ENCODE measurements around the gene ACOXL. TPM values are rescaled to one million over a fixed set of nuclear protein-coding genes. Genes with fewer than 3 reads are reported as not detected.

ACOXL gene
- total RNA-seq, 1 donor from 2014 or later: 0.23 TPM

- Histone ChIP-seq H3K4me3 (ENCODE audit: insufficient read depth, low read depth, low read length) (no peak overlapping the region), H4K20me1 (ENCODE audit: insufficient read depth, low read length) (no peaks in the 10 kb centered on the region), H3K4me1 (ENCODE audit: insufficient read depth, low read length) (no peaks in the 10 kb centered on the region), H3K36me3 (ENCODE audit: insufficient read depth, low read length) (no peaks in the 10 kb centered on the region), H3K79me2 (ENCODE audit: insufficient read depth, low read length) (no peaks in the 10 kb centered on the region), H3K9me3 (ENCODE audit: insufficient read depth, low read depth, low read length) (peaks cover 7% of the 10 kb centered on the region), H3K27me3 (ENCODE audit: insufficient read depth, low read length) (no peaks in the 10 kb centered on the region), H3K27ac (ENCODE audit: low read depth, low read length) (no peak overlapping the region), H3K4me2 (ENCODE audit: low read length) (no peak overlapping the region), H3K9ac (ENCODE audit: low read length) (no peak overlapping the region), H2AFZ (ENCODE audit: low read depth, low read length) (no peak overlapping the region)
- TF ChIP-seq EZH2 (IDR thresholded peaks at IDR 0.05; ENCODE audit: insufficient read depth, low read length): no peak
- TF ChIP-seq CTCF (IDR thresholded peaks at IDR 0.05; ENCODE audit: insufficient read depth, low read depth, low read length): no peak
- Mint-ChIP-seq H3K27ac (ENCODE audit: unreplicated experiment) (no peak overlapping the region), H3K36me3 (ENCODE audit: low read depth, unreplicated experiment) (no peaks in the 10 kb centered on the region), H3K4me3 (ENCODE audit: unreplicated experiment) (no peak overlapping the region), H3K9me3 (ENCODE audit: unreplicated experiment) (peaks cover 18% of the 10 kb centered on the region), H3K27me3 (ENCODE audit: low read depth, unreplicated experiment) (peaks cover 8% of the 10 kb centered on the region), H3K4me1 (ENCODE audit: low read depth, unreplicated experiment) (peaks cover 4% of the 10 kb centered on the region)
- FAIRE-seq (no peak), DNase-seq (ENCODE audit: low read depth) (peak; percentile 14)
Observed at GRCh38 chr2:110931648-110932047, 199.3 kb downstream of the ACOXL start.

GRCh38 chr2:110933420-110933819 is 201.0 kb downstream of the ACOXL start:
- H3K4me3 ChIP-seq (ENCODE audit: insufficient read depth, low read depth, low read length): no peak overlapping the region
- TF ChIP-seq CTCF (IDR thresholded peaks at IDR 0.05; ENCODE audit: insufficient read depth, low read depth, low read length) (no peak), EZH2 (IDR thresholded peaks at IDR 0.05; ENCODE audit: insufficient read depth, low read length) (no peak)
- DNase-seq (ENCODE audit: low read depth): no peak
- H3K36me3 Mint-ChIP-seq (ENCODE audit: low read depth, unreplicated experiment): no peaks in the 10 kb centered on the region
- no peaks in the 10 kb centered on the region for H3K79me2 ChIP-seq (ENCODE audit: insufficient read depth, low read length)
- H3K36me3 ChIP-seq (ENCODE audit: insufficient read depth, low read length): no peaks in the 10 kb centered on the region
- no peaks in the 10 kb centered on the region for H3K4me1 ChIP-seq (ENCODE audit: insufficient read depth, low read length)
- no peaks in the 10 kb centered on the region for H3K27me3 ChIP-seq (ENCODE audit: insufficient read depth, low read length)
- no peak for FAIRE-seq
- no peaks in the 10 kb centered on the region for H4K20me1 ChIP-seq (ENCODE audit: insufficient read depth, low read length)
- no peak overlapping the region for H3K27ac ChIP-seq (ENCODE audit: low read depth, low read length)
- no peak overlapping the region for H2AFZ ChIP-seq (ENCODE audit: low read depth, low read length)
- H3K27me3 Mint-ChIP-seq (ENCODE audit: low read depth, unreplicated experiment): peaks cover 12% of the 10 kb centered on the region
- no peak overlapping the region for H3K9ac ChIP-seq (ENCODE audit: low read length)
- peaks cover 16% of the 10 kb centered on the region for H3K9me3 Mint-ChIP-seq (ENCODE audit: unreplicated experiment)
- H3K9me3 ChIP-seq (ENCODE audit: insufficient read depth, low read depth, low read length): peaks cover 7% of the 10 kb centered on the region
- H3K4me1 Mint-ChIP-seq (ENCODE audit: low read depth, unreplicated experiment): peaks cover 4% of the 10 kb centered on the region
- no peak overlapping the region for H3K27ac Mint-ChIP-seq (ENCODE audit: unreplicated experiment)
- no peak overlapping the region for H3K4me2 ChIP-seq (ENCODE audit: low read length)
- H3K4me3 Mint-ChIP-seq (ENCODE audit: unreplicated experiment): no peak overlapping the region

DNA sequence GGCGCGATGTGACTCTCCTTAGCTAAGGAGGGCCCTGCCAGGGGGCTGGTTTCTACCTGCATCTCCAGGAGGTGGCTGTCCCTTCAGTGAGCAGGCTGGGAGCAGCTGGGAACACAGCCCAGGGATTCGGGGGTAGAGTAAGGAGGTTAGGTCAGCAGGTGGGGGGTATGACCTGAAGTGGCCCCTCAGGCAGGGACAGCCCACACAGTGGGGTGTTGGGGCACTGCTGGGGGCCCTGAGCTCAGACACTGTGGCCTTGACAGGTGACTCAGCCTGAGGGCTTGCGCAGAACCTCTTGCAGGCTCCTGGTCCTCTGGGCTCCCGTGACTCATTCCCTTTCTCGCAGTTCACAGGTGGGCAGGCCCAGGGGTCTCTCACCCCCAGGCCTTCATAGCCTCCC is 202.6 kb downstream of the ACOXL start:
- DNase-seq (ENCODE audit: low read depth) (no peak), FAIRE-seq (no peak)
- Mint-ChIP-seq H3K36me3 (ENCODE audit: low read depth, unreplicated experiment) (no peaks in the 10 kb centered on the region), H3K27me3 (ENCODE audit: low read depth, unreplicated experiment) (peaks cover 12% of the 10 kb centered on the region), H3K4me1 (ENCODE audit: low read depth, unreplicated experiment) (peaks cover 4% of the 10 kb centered on the region), H3K9me3 (ENCODE audit: unreplicated experiment) (peaks cover 8% of the 10 kb centered on the region), H3K27ac (ENCODE audit: unreplicated experiment) (no peak overlapping the region), H3K4me3 (ENCODE audit: unreplicated experiment) (no peak overlapping the region)
- no peaks in the 10 kb centered on the region for H3K27me3 ChIP-seq (ENCODE audit: insufficient read depth, low read length)
- H4K20me1 ChIP-seq (ENCODE audit: insufficient read depth, low read length): no peaks in the 10 kb centered on the region
- H3K4me3 ChIP-seq (ENCODE audit: insufficient read depth, low read depth, low read length): no peak overlapping the region
- H3K9ac ChIP-seq (ENCODE audit: low read length): no peak overlapping the region
- H3K9me3 ChIP-seq (ENCODE audit: insufficient read depth, low read depth, low read length): peaks cover 1% of the 10 kb centered on the region
- H3K27ac ChIP-seq (ENCODE audit: low read depth, low read length): no peak overlapping the region
- H2AFZ ChIP-seq (ENCODE audit: low read depth, low read length): no peak overlapping the region
- no peaks in the 10 kb centered on the region for H3K36me3 ChIP-seq (ENCODE audit: insufficient read depth, low read length)
- H3K4me2 ChIP-seq (ENCODE audit: low read length): no peak overlapping the region
- H3K4me1 ChIP-seq (ENCODE audit: insufficient read depth, low read length): no peaks in the 10 kb centered on the region
- no peaks in the 10 kb centered on the region for H3K79me2 ChIP-seq (ENCODE audit: insufficient read depth, low read length)
- TF ChIP-seq EZH2 (IDR thresholded peaks at IDR 0.05; ENCODE audit: insufficient read depth, low read length): no peak
- no peak for TF ChIP-seq CTCF (IDR thresholded peaks at IDR 0.05; ENCODE audit: insufficient read depth, low read depth, low read length)

Measured in astrocyte (in vitro differentiated cells and primary cell).